Prostate gland (tissue), 2 donors: Measurements from ENCODE around the gene ROR1.

ENCODE experiments used
- CTCF ChIP-seq, 4 experiments: fragments of 200-600 bp in 2 of 4; fragments of 450-650 bp in 2 of 4; sonication (generic) in 2 of 4; IDR thresholded peaks; 1 replicate in 3 of 4; 2 replicates in 1 of 4; pipeline ENCODE4 v1.5.1; 2016 to 2019; ENCODE audit warnings: antibody characterized with exemption in 4 of 4, mild to moderate bottlenecking in 2 of 4, moderate library complexity in 2 of 4
- POLR2A ChIP-seq: fragments of 450-650 bp; IDR thresholded peaks from one replicate; pipeline ENCODE4 v1.6.1; 2016; ENCODE audit warnings: antibody characterized with exemption, mild to moderate bottlenecking
- POLR2AphosphoS5 ChIP-seq: sonication (generic); formaldehyde crosslinking; IDR thresholded peaks from one replicate; pipeline ENCODE4 v1.6.1; 2017; ENCODE audit warnings: antibody characterized with exemption

- TF ChIP-seq POLR2A, result no peak
- TF ChIP-seq CTCF (IDR thresholded peaks at IDR 0.05), result no peak
- TF ChIP-seq POLR2AphosphoS5, result no peak
Measured at GRCh38 chr1:64200064-64200463, 426.2 kb downstream of the ROR1 start.
